Body of pancreas (tissue), 4 donors: ENCODE data around the gene SURF1. TPM values are rescaled to one million over a fixed set of nuclear protein-coding genes. Genes with fewer than 3 reads are reported as not detected.
"Not testable (repeated sequence)": the region's sequence is repeated elsewhere in the genome, so short reads cannot be mapped to it uniquely, and the experiment has no call there.

ENCODE experiments used
- ATAC-seq: fragments of 150-250 bp; one replicate; pipeline ENCODE4 v1.9.1; 2016
- DNase-seq, 4 donors: peaks; one replicate each; pipeline ENCODE4 v3.0.0-alpha.2; 2019
- H3K27ac ChIP-seq, 4 donors: fragments of 200-600 bp; sonication (generic); 1 replicate in 3 of 4; 2 replicates in 1 of 4; pipeline versions ENCODE4 v1.5.1 to v1.6.1; 2016 to 2019; ENCODE audit warnings: mild to moderate bottlenecking in 1 of 4, mixed read lengths in 1 of 4, moderate library complexity in 1 of 4
- H3K27me3 ChIP-seq, 2 donors: fragments of 200-600 bp; sonication (generic); one replicate each; pipeline ENCODE4 v1.6.0; 2016; ENCODE audit warnings: mild to moderate bottlenecking in 1 of 2
- H3K36me3 ChIP-seq, 2 donors: fragments of 200-600 bp; sonication (generic); replicated peaks in 1 of 2; 2 replicates each; pipeline ENCODE4 v1.5.1; 2016; ENCODE audit warnings: low read depth in 2 of 2; ENCODE audit not compliant: insufficient read depth in 1 of 2
- H3K4me1 ChIP-seq: fragments of 200-600 bp; sonication (generic); one replicate; pipeline ENCODE4 v1.6.0; 2016
- H3K4me3 ChIP-seq, 2 donors: fragments of 200-600 bp; sonication (generic); 1 replicate in 1 of 2; 2 replicates in 1 of 2; pipeline ENCODE4 v1.5.1; 2016 to 2019
- H3K9me3 ChIP-seq, 3 donors: fragments of 200-600 bp; sonication (generic); 1 replicate in 2 of 3; 2 replicates in 1 of 3; pipeline ENCODE4 v1.5.1; 2016
- CTCF ChIP-seq, 7 experiments: fragments of 450-650 bp in 4 of 7; fragments of 200-600 bp in 3 of 7; sonication (generic) in 3 of 7; IDR thresholded peaks; one replicate each; pipeline ENCODE4 v1.5.1; 2016 to 2019; ENCODE audit warnings: antibody characterized with exemption in 7 of 7
- POLR2A ChIP-seq, 3 donors: fragments of 450-650 bp; IDR thresholded peaks; one replicate each; pipeline ENCODE4 v1.6.1; 2016; ENCODE audit warnings: antibody characterized with exemption in 3 of 3, mild to moderate bottlenecking in 2 of 3
- WGBS, 2 donors: methylation state at CpG; one replicate each; pipeline ENCODE4 v1.1.5; 2017; 5-methylcytosine and 5-hydroxymethylcytosine counted together
- intact Hi-C: fragments of 100-400 bp; cut with DNase I; formaldehyde crosslinking; loops from one replicate; pipeline ENCODE4 v1.15.1; 2023
- total RNA-seq, 2 donors: library from RNA; depleted of rRNA; stranded (reverse); fragments of >200 nt; gene quantifications; one replicate each; pipeline ENCODE4 v1.1.0, GENCODE V29; 2016

Gene SURF1
- total RNA-seq, 2 donors from 2014 or later: 31.0 to 43.1 TPM

DNA sequence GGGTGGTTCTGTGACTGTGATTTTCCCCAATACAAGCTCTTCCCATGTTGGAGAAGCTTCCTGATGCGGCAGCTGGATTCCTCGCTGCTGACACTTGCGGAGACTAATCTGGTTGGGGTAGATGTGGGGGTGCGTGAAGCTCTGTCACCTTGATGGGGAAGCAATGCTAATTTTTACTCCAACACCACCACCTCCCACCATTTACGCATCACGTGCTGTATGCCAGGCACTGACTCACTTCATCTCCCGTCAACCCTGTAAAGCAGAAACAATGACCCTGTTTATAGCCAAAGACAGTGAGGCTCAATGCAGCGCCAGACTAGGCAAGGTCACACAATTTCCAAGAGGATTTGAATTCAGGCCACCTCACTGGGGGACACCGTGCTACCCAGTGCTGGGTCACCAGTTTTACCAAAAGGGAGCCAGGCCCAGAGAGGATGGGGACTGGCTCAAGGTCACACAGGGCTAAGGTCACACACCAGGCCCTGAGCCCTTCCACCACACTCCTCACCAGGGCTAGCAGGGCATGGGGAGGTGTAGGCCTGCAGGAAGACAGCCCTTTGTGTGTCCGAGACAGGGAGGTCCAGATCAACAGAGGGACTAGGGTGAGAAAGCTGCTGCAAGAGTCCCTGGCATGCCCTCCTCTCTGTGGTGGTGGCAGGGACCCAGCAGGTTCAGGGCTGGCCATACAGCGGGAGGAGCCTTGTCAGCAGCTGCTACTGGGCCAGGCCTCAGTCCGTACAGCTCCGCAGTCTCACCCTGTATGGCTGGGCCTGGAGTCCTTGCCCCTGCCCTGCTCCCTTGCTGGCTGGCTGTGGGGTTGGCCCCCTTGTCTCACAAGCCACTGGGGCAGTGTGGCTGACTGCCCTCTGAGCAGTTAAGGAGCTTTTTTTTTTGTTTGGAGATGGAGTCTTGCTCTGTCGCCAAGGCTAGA lies 23.1 kb upstream of the SURF1 start:
- intact Hi-C loops: no loop called here
- 91 to 96% methylated on average over 8 to 14 of the region's 14 CpGs for WGBS, 2 donors
- DNase-seq: no peak

GRCh38 chr9:133378408-133378962 lies 22.2 kb upstream of the SURF1 start:
- Histone ChIP-seq H3K4me3 (no peak overlapping the region), H3K27me3 (no peaks in the 10 kb centered on the region), H3K4me1 (peaks cover 22% of the 10 kb centered on the region), H3K36me3 (no peaks in the 10 kb centered on the region), H3K9me3 (no peaks in the 10 kb centered on the region), H3K27ac (no peak overlapping the region)
- no peak for DNase-seq
- intact Hi-C loops: no loop called here
- TF ChIP-seq CTCF (IDR thresholded peaks at IDR 0.05): no peak
- no peak for TF ChIP-seq POLR2A (IDR thresholded peaks at IDR 0.05)
- ATAC-seq: no peak
- WGBS, 2 donors: 82% methylated on average over 1 of the region's 1 CpG

More for the DNA sequence above, 23.1 kb upstream of the SURF1 start:
- Histone ChIP-seq H3K36me3 (no peaks in the 10 kb centered on the region), H3K27me3 (no peaks in the 10 kb centered on the region), H3K27ac (no peak overlapping the region), H3K4me3 (no peak overlapping the region), H3K4me1 (peaks cover 14% of the 10 kb centered on the region), H3K9me3 (no peaks in the 10 kb centered on the region)
- ATAC-seq: no peak
- TF ChIP-seq CTCF (IDR thresholded peaks at IDR 0.05) (no peak), POLR2A (IDR thresholded peaks at IDR 0.05) (no peak)

GRCh38 chr9:133377721-133378216 lies 21.5 kb upstream of the SURF1 start:
- Histone ChIP-seq H3K36me3 (no peaks in the 10 kb centered on the region), H3K4me1 (peaks cover 29% of the 10 kb centered on the region), H3K4me3 (no peak overlapping the region), H3K27ac (no peak overlapping the region), H3K27me3 (no peaks in the 10 kb centered on the region), H3K9me3 (no peaks in the 10 kb centered on the region)
- WGBS, 2 donors: 59 to 62% methylated on average over 6 of the region's 6 CpGs
- TF ChIP-seq CTCF (IDR thresholded peaks at IDR 0.05) (no peak), POLR2A (IDR thresholded peaks at IDR 0.05) (no peak)
- intact Hi-C loops: no loop called here
- ATAC-seq: no peak
- peak in 1 of 4 donors; percentile 45 for DNase-seq

GRCh38 chr9:133377280-133377679 lies 21.0 kb upstream of the SURF1 start:
- DNase-seq, H3K27ac ChIP-seq, ATAC-seq, H3K36me3 ChIP-seq, H3K27me3 ChIP-seq, H3K4me3 ChIP-seq, H3K9me3 ChIP-seq, intact Hi-C loops: not testable (repeated sequence)
- H3K4me1 ChIP-seq: peaks cover 34% of the 10 kb centered on the region
- WGBS, 2 donors: 77 to 82% methylated on average over 14 of the region's 14 CpGs
